Measurements from ENCODE around the gene SLC8B1.

Gene SLC8B1

GRCh38 chr12:113334786-113335539 lies at the start of gene SLC8B1:
Gene SLC8B1, minus strand, starts transcription at chr12:113335109. Its CDS starts 2,231 bp downstream, at chr12:113332878.
- H2AFZ ChIP-seq (ENCODE audit: low read depth, low read length), result peak within 1 kb of the TSS; percentile 78
- peak within 1 kb of the TSS; percentile 54 for H3K9ac ChIP-seq (ENCODE audit: low read length)
- no peak within 1 kb of the TSS for H3K27ac ChIP-seq (ENCODE audit: low read length)
- peaks cover 6% of the 10 kb centered on the region; the same call in 1 of the 2 replicates for H3K4me1 ChIP-seq (ENCODE audit: low read length)
- H3K4me3 ChIP-seq (ENCODE audit: low read length), result peak within 1 kb of the TSS; percentile 77
- H3K36me3 ChIP-seq (replicated peaks; ENCODE audit: low read depth, low read length), result no peaks in the 10 kb centered on the region
- H3K9me3 ChIP-seq (ENCODE audit: insufficient read depth, low read length), result no peaks in the 10 kb centered on the region
- H4K20me1 ChIP-seq (ENCODE audit: insufficient read depth, low read length), result no peaks in the 10 kb centered on the region
- TF ChIP-seq CTCF (IDR thresholded peaks at IDR 0.05; ENCODE audit: low read depth, low read length) (no peak), EZH2phosphoT487 (IDR thresholded peaks at IDR 0.05; ENCODE audit: low read depth) (no peak)
- no peaks in the 10 kb centered on the region for H3K79me2 ChIP-seq (ENCODE audit: low read length)
- H3K27me3 ChIP-seq (ENCODE audit: low read depth, low read length), result peaks cover 6% of the 10 kb centered on the region
- peak within 1 kb of the TSS; percentile 73 for H3K4me2 ChIP-seq (ENCODE audit: low read length)

GRCh38 chr12:113382206-113382605 lies 47.3 kb upstream of the SLC8B1 start:
- H3K36me3 ChIP-seq (replicated peaks; ENCODE audit: low read depth, low read length), result peaks cover 7% of the 10 kb centered on the region
- no peak overlapping the region for H2AFZ ChIP-seq (ENCODE audit: low read depth, low read length)
- H3K9me3 ChIP-seq (ENCODE audit: insufficient read depth, low read length), result no peaks in the 10 kb centered on the region
- no peak overlapping the region for H3K4me3 ChIP-seq (ENCODE audit: low read length)
- TF ChIP-seq CTCF (IDR thresholded peaks at IDR 0.05; ENCODE audit: low read depth, low read length) (no peak), EZH2phosphoT487 (IDR thresholded peaks at IDR 0.05; ENCODE audit: low read depth) (no peak)
- H3K9ac ChIP-seq (ENCODE audit: low read length), result no peak overlapping the region
- H3K79me2 ChIP-seq (ENCODE audit: low read length), result no peaks in the 10 kb centered on the region
- no peaks in the 10 kb centered on the region for H3K27me3 ChIP-seq (ENCODE audit: low read depth, low read length)
- no peak overlapping the region for H3K27ac ChIP-seq (ENCODE audit: low read length)
- no peak overlapping the region for H3K4me2 ChIP-seq (ENCODE audit: low read length)
- H4K20me1 ChIP-seq (ENCODE audit: insufficient read depth, low read length), result no peaks in the 10 kb centered on the region
- H3K4me1 ChIP-seq (ENCODE audit: low read length), result no peaks in the 10 kb centered on the region

- Histone ChIP-seq H2AFZ (ENCODE audit: low read depth, low read length) (no peak overlapping the region), H3K9me3 (ENCODE audit: insufficient read depth, low read length) (no peaks in the 10 kb centered on the region), H3K4me2 (ENCODE audit: low read length) (no peak overlapping the region), H3K79me2 (ENCODE audit: low read length) (no peaks in the 10 kb centered on the region), H3K27ac (ENCODE audit: low read length) (no peak overlapping the region), H3K36me3 (replicated peaks; ENCODE audit: low read depth, low read length) (peaks cover 7% of the 10 kb centered on the region), H3K4me3 (ENCODE audit: low read length) (no peak overlapping the region), H3K27me3 (ENCODE audit: low read depth, low read length) (no peaks in the 10 kb centered on the region), H4K20me1 (ENCODE audit: insufficient read depth, low read length) (no peaks in the 10 kb centered on the region), H3K9ac (ENCODE audit: low read length) (no peak overlapping the region), H3K4me1 (ENCODE audit: low read length) (no peaks in the 10 kb centered on the region)
- TF ChIP-seq CTCF (IDR thresholded peaks at IDR 0.05; ENCODE audit: low read depth, low read length), result no peak
- no peak for TF ChIP-seq EZH2phosphoT487 (IDR thresholded peaks at IDR 0.05; ENCODE audit: low read depth)
These were observed 46.3 kb upstream of the SLC8B1 start for GRCh38 chr12:113381220-113381619.

GRCh38 chr12:113378291-113378690 lies 43.4 kb upstream of the SLC8B1 start:
- no peak overlapping the region for H3K27ac ChIP-seq (ENCODE audit: low read length)
- H3K4me2 ChIP-seq (ENCODE audit: low read length), result no peak overlapping the region
- no peaks in the 10 kb centered on the region for H3K27me3 ChIP-seq (ENCODE audit: low read depth, low read length)
- no peaks in the 10 kb centered on the region for H3K9me3 ChIP-seq (ENCODE audit: insufficient read depth, low read length)
- no peaks in the 10 kb centered on the region for H3K79me2 ChIP-seq (ENCODE audit: low read length)
- peaks cover 4% of the 10 kb centered on the region for H3K36me3 ChIP-seq (replicated peaks; ENCODE audit: low read depth, low read length)
- no peak overlapping the region for H3K9ac ChIP-seq (ENCODE audit: low read length)
- no peaks in the 10 kb centered on the region for H3K4me1 ChIP-seq (ENCODE audit: low read length)
- no peak overlapping the region for H3K4me3 ChIP-seq (ENCODE audit: low read length)
- no peak for TF ChIP-seq EZH2phosphoT487 (IDR thresholded peaks at IDR 0.05; ENCODE audit: low read depth)
- TF ChIP-seq CTCF (IDR thresholded peaks at IDR 0.05; ENCODE audit: low read depth, low read length), result no peak
- H4K20me1 ChIP-seq (ENCODE audit: insufficient read depth, low read length), result no peaks in the 10 kb centered on the region
- H2AFZ ChIP-seq (ENCODE audit: low read depth, low read length), result no peak overlapping the region
